HepG2 (cell line): Measurements from ENCODE around the gene CAPN10. TPM values are rescaled to one million over a fixed set of nuclear protein-coding genes. Genes with fewer than 3 reads are reported as not detected.

ENCODE experiments used
- ATAC-seq: fragments of 200-7000 bp; cut with Tn5 transposase; 3 replicates; pipeline ENCODE4 v1.9.1; 2020; ENCODE audit warnings: mild to moderate bottlenecking, moderate library complexity
- BruUV-seq: library from RNA; stranded (reverse); fragments of 400-500 nt; replicated peaks from 2 replicates; lab custom pipeline; 2021; lab: Mats Ljungman, UMichigan
- CTCF ChIA-PET: fragments of 300-600 bp; formaldehyde crosslinking; extraction: SDS; loops from one replicate; lab custom pipeline; 2021; ENCODE audit warnings: low total read pairs, inconsistent platforms, low intra/inter-chr PET ratio; lab: Yijun Ruan, JAX
- POLR2A ChIA-PET: fragments of 350-600 bp; sonication (Branson Sonifier 250); formaldehyde crosslinking; loops from one replicate; lab custom pipeline; 2020; ENCODE audit warnings: antibody characterized with exemption, inconsistent platforms; lab: Yijun Ruan, JAX
- DNase-seq: peaks from one replicate; pipeline ENCODE4 v3.0.0-alpha.2; 2015; ENCODE audit warnings: low spot score
- FAIRE-seq: peaks from 3 replicates; lab custom pipeline; 2011; peaks lifted over from hg19 to GRCh38; lab: Jason Lieb, UNC
- H2AFZ ChIP-seq: one replicate; pipeline ENCODE4 v1.6.1; 2011; ENCODE audit warnings: low read length, inconsistent platforms
- H3K27ac ChIP-seq: fragments of 300-600 bp; 3 replicates; pipeline ENCODE4 v1.8.0; 2011; ENCODE audit warnings: mixed run types, mild to moderate bottlenecking, mixed read lengths, low read length, inconsistent platforms; ENCODE audit not compliant: insufficient read depth; ENCODE audit errors: extremely low read length
- H3K27me3 ChIP-seq, 2 experiments: fragments of 200-600 bp in 1 of 2; 2 replicates in 1 of 2; 3 replicates in 1 of 2; pipeline versions ENCODE4 v1.6.0 to v1.8.0; 2011; ENCODE audit warnings: low read length in 2 of 2, mild to moderate bottlenecking in 2 of 2, moderate library complexity in 2 of 2, inconsistent platforms in 1 of 2; ENCODE audit not compliant: insufficient read depth in 2 of 2, control insufficient read depth in 1 of 2
- H3K36me3 ChIP-seq, 2 experiments: fragments of 200-600 bp in 1 of 2; replicated peaks in 1 of 2; 2 replicates in 1 of 2; 3 replicates in 1 of 2; pipeline versions ENCODE4 v1.5.1 to v1.8.0; 2011; ENCODE audit warnings: low read length in 2 of 2, inconsistent platforms in 1 of 2; ENCODE audit not compliant: insufficient read depth in 2 of 2, control insufficient read depth in 1 of 2
- H3K4me1 ChIP-seq: 2 replicates; pipeline ENCODE4 v1.5.1; 2012; ENCODE audit warnings: low read length, inconsistent platforms; ENCODE audit not compliant: insufficient read depth
- H3K4me2 ChIP-seq: 2 replicates; pipeline ENCODE4 v1.6.0; 2011; ENCODE audit warnings: low read depth, low read length, inconsistent platforms
- H3K4me3 ChIP-seq, 3 experiments: fragments of 200-600 bp in 1 of 3; sonication (generic), shearing (Covaris generic) in 1 of 3; replicated peaks in 1 of 3; 2 replicates each; pipeline ENCODE4 v1.5.1; 2011 to 2016; ENCODE audit warnings: low read length in 3 of 3, inconsistent platforms in 2 of 3, low read depth in 2 of 3, mild to moderate bottlenecking in 2 of 3, control low read depth in 1 of 3, mixed read lengths in 1 of 3; ENCODE audit not compliant: insufficient read depth in 1 of 3
- H3K79me2 ChIP-seq: one replicate; pipeline ENCODE4 v1.6.1; 2011; ENCODE audit warnings: low read length, inconsistent platforms; ENCODE audit not compliant: insufficient read depth
- H3K9ac ChIP-seq: 2 replicates; pipeline ENCODE4 v1.6.0; 2011; ENCODE audit warnings: mild to moderate bottlenecking, low read depth, low read length, inconsistent platforms; ENCODE audit not compliant: insufficient read depth
- H3K9me3 ChIP-seq: 2 replicates; pipeline ENCODE4 v1.5.1; 2012; ENCODE audit warnings: mild to moderate bottlenecking, low read length
- H4K20me1 ChIP-seq: 2 replicates; pipeline ENCODE4 v1.6.0; 2011; ENCODE audit warnings: inconsistent platforms, mild to moderate bottlenecking, low read length, moderate library complexity; ENCODE audit not compliant: insufficient read depth
- CAMTA2 ChIP-seq: sonication (generic); formaldehyde crosslinking; IDR thresholded peaks from 2 replicates; pipeline ENCODE4 v1.4.0; 2020; ENCODE audit warnings: mild to moderate bottlenecking, missing genetic modification reagents, borderline replicate concordance
- CBFB ChIP-seq: sonication (generic); formaldehyde crosslinking; IDR thresholded peaks from 2 replicates; pipeline ENCODE4 v1.4.0; 2020; ENCODE audit warnings: missing genetic modification reagents
- CCDC6 ChIP-seq: sonication (generic); formaldehyde crosslinking; IDR thresholded peaks from 2 replicates; pipeline ENCODE4 v1.8.1; 2022; ENCODE audit warnings: mild to moderate bottlenecking, missing genetic modification reagents, moderate library complexity
- FLYWCH1 ChIP-seq: sonication (generic); formaldehyde crosslinking; IDR thresholded peaks from 2 replicates; pipeline ENCODE4 v1.8.1; 2023; ENCODE audit warnings: mild to moderate bottlenecking, missing genetic modification reagents
- KAT7 ChIP-seq: IDR thresholded peaks from 2 replicates; pipeline ENCODE4 v1.6.1; 2018; ENCODE audit warnings: borderline replicate concordance, missing compliant biosample characterization
- KIAA2018 ChIP-seq: sonication (generic); formaldehyde crosslinking; IDR thresholded peaks from 2 replicates; pipeline ENCODE4 v1.5.0; 2020; ENCODE audit warnings: mild to moderate bottlenecking, missing genetic modification reagents, borderline replicate concordance
- KLF15 ChIP-seq: sonication (generic); formaldehyde crosslinking; IDR thresholded peaks from 2 replicates; pipeline ENCODE4 v1.8.1; 2023; ENCODE audit warnings: borderline replicate concordance, mild to moderate bottlenecking, inconsistent platforms, missing genetic modification reagents, mixed read lengths
- NR2F1 ChIP-seq, 2 experiments: fragments of 450-650 bp in 1 of 2; formaldehyde crosslinking in 1 of 2; IDR thresholded peaks; 2 replicates each; pipeline versions ENCODE4 v1.5.0 to v1.6.1; 2016 to 2020; ENCODE audit warnings: mild to moderate bottlenecking in 1 of 2, missing compliant biosample characterization in 1 of 2, missing genetic modification reagents in 1 of 2, moderate library complexity in 1 of 2
- TIGD3 ChIP-seq: sonication (generic); formaldehyde crosslinking; IDR thresholded peaks from 2 replicates; pipeline ENCODE4 v1.5.1; 2020; ENCODE audit warnings: mild to moderate bottlenecking, missing genetic modification reagents, borderline replicate concordance
- ZBTB42 ChIP-seq: sonication (generic); formaldehyde crosslinking; IDR thresholded peaks from 2 replicates; pipeline ENCODE4 v1.5.0; 2020; ENCODE audit warnings: mild to moderate bottlenecking, missing genetic modification reagents
- ZBTB44 ChIP-seq: sonication (generic); formaldehyde crosslinking; IDR thresholded peaks from 2 replicates; pipeline ENCODE4 v1.4.0; 2020; ENCODE audit warnings: missing genetic modification reagents
- ZC3H13 ChIP-seq: sonication (generic); formaldehyde crosslinking; IDR thresholded peaks from 2 replicates; pipeline ENCODE4 v1.8.1; 2023; ENCODE audit warnings: mild to moderate bottlenecking, missing genetic modification reagents, moderate library complexity
- ZNF556 ChIP-seq: sonication (generic); formaldehyde crosslinking; IDR thresholded peaks from 2 replicates; pipeline ENCODE4 v1.4.0; 2020; ENCODE audit warnings: mild to moderate bottlenecking, missing genetic modification reagents, borderline replicate concordance
- ZNF878 ChIP-seq: sonication (generic); formaldehyde crosslinking; IDR thresholded peaks from 2 replicates; pipeline ENCODE4 v1.8.1; 2023; ENCODE audit warnings: mild to moderate bottlenecking, missing genetic modification reagents, moderate library complexity
- WGBS: methylation state at CpG from one replicate; pipeline ENCODE4 v1.1.6; 2017; ENCODE audit warnings: low lambda C conversion rate; 5-methylcytosine and 5-hydroxymethylcytosine counted together
- in situ Hi-C: cut with HindIII; loops from 2 replicates; pipeline ENCODE4 v1.10.0; 2017; ENCODE audit warnings: low pct_unique_long_range_greater_than_20kb; ENCODE audit not compliant: extremely low pct_ligation_motif_present
- intact Hi-C: fragments of 100-400 bp; cut with micrococcal nuclease; formaldehyde crosslinking; loops from one replicate; pipeline ENCODE4 v1.10.0; 2022; ENCODE audit not compliant: unreplicated experiment
- polyA plus RNA-seq, 8 experiments: library from polyadenylated mRNA; depleted of rRNA in 3 of 8; stranded (reverse) in 7 of 8; unstranded in 1 of 8; fragments of >200 nt; fragmentation: Illumina TruSeq in 4 of 8; extraction: Trizol in 4 of 8; gene quantifications; 2 replicates each; pipeline versions ENCODE4 v1.2.1 to v1.2.3, GENCODE V29; 2011 to 2016; ENCODE audit warnings: low read depth in 4 of 8, missing spikeins in 1 of 8, mixed read lengths in 1 of 8; ENCODE audit not compliant: insufficient read depth in 1 of 8
- total RNA-seq, 5 experiments: library from RNA; depleted of rRNA; stranded (reverse); fragments of >200 nt; fragmentation: Illumina TruSeq; extraction: Trizol; gene quantifications; 2 replicates each; pipeline ENCODE4 v1.2.3, GENCODE V29; 2016; ENCODE audit warnings: low read depth in 1 of 5

Gene CAPN10
- total and polyA plus RNA-seq, 2 of the 13 experiments (the other 11 are each of a cell fraction or from before 2014, with no cell fraction given) = 27.6 to 32.4 TPM

- BruUV-seq = no TSS peak
- H3K4me1 ChIP-seq = no peaks in the 10 kb centered on the region
- in situ Hi-C loops (no loop called here), intact Hi-C loops (loop anchor here (10.0 kb wide), 1 partner anchor 131 kb away; no protein-coding TSS in a partner anchor)
- H3K4me3 ChIP-seq = no peak overlapping the region
- H2AFZ ChIP-seq = no peak overlapping the region
- ChIA-PET CTCF (no interaction called here), POLR2A (no interaction called here)
- no peak for DNase-seq
- no peaks in the 10 kb centered on the region for H3K9me3 ChIP-seq
- H3K4me2 ChIP-seq = no peak overlapping the region
- ATAC-seq = no peak
- H3K79me2 ChIP-seq = no peaks in the 10 kb centered on the region
- no peaks in the 10 kb centered on the region for H3K36me3 ChIP-seq
- WGBS = no CpG with 5 or more reads among the region's 10 CpGs
- no peak overlapping the region for H3K9ac ChIP-seq
- H3K27ac ChIP-seq = no peak overlapping the region
- no peaks in the 10 kb centered on the region; the same call in 1 of the 2 replicates for H4K20me1 ChIP-seq
- FAIRE-seq = no peak
- H3K27me3 ChIP-seq = peaks cover 45 to 86% of the 10 kb centered on the region in 2 experiments
- TF ChIP-seq ZBTB44 (CRISPR knock-in tag) (no peak), TIGD3 (CRISPR knock-in tag) (no peak), KIAA2018 (CRISPR knock-in tag) (no peak), CCDC6 (no peak), KLF15 (CRISPR knock-in tag) (no peak), CBFB (no peak), ZC3H13 (CRISPR knock-in tag) (no peak), ZBTB42 (CRISPR knock-in tag) (no peak), NR2F1 (CRISPR knock-in tag; IDR thresholded peaks at IDR 0.05) (no peak), ZNF878 (CRISPR knock-in tag) (no peak), KAT7 (no peak), FLYWCH1 (CRISPR knock-in tag) (no peak), CAMTA2 (CRISPR knock-in tag) (no peak), ZNF556 (CRISPR knock-in tag) (no peak)
Measured at GRCh38 chr2:240645346-240645745, 58.8 kb downstream of the CAPN10 start.
